Calu3 (cell line): ENCODE results near the gene CLDN6. TPM values are rescaled to one million over a fixed set of nuclear protein-coding genes. Genes with fewer than 3 reads are reported as not detected.

ENCODE experiments used
- BruUV-seq: library from RNA; stranded (reverse); fragments of 400-500 nt; replicated peaks from 2 replicates; lab custom pipeline; 2021; lab: Mats Ljungman, UMichigan
- CTCF ChIA-PET: fragments of 300-600 bp; sonication (Branson Sonifier 250); formaldehyde crosslinking; loops from one replicate; lab custom pipeline; 2022; ENCODE audit warnings: antibody characterized with exemption; lab: Charles Lee
- DNase-seq: peaks from one replicate; pipeline ENCODE4 v3.0.0; 2022
- H3K27ac Mint-ChIP-seq: one replicate; pipeline ENCODE4 v1.8.0; 2022; ENCODE audit warnings: mixed read lengths; ENCODE audit not compliant: unreplicated experiment
- H3K27me3 Mint-ChIP-seq: one replicate; pipeline ENCODE4 v1.8.0; 2022; ENCODE audit warnings: mixed read lengths; ENCODE audit not compliant: unreplicated experiment
- H3K36me3 Mint-ChIP-seq: one replicate; pipeline ENCODE4 v1.8.0; 2022; ENCODE audit warnings: mild to moderate bottlenecking, moderate library complexity, mixed read lengths; ENCODE audit not compliant: insufficient read depth, unreplicated experiment
- H3K4me1 Mint-ChIP-seq: one replicate; pipeline ENCODE4 v1.8.0; 2022; ENCODE audit warnings: mild to moderate bottlenecking, low read depth, mixed read lengths; ENCODE audit not compliant: unreplicated experiment
- H3K4me3 Mint-ChIP-seq: one replicate; pipeline ENCODE4 v1.8.0; 2022; ENCODE audit warnings: mild to moderate bottlenecking, low read depth, moderate library complexity, mixed read lengths; ENCODE audit not compliant: unreplicated experiment
- H3K9me3 Mint-ChIP-seq: one replicate; pipeline ENCODE4 v1.8.0; 2022; ENCODE audit warnings: low read depth, mixed read lengths; ENCODE audit not compliant: unreplicated experiment
- intact Hi-C: fragments of 100-400 bp; cut with micrococcal nuclease; formaldehyde crosslinking; loops from one replicate; pipeline ENCODE4 v1.10.0; 2022; ENCODE audit not compliant: unreplicated experiment
- total RNA-seq: library from RNA; stranded (reverse); gene quantifications from 2 replicates; pipeline ENCODE4 v1.2.3, GENCODE V29; 2022
- TF ChIP-seq, protein P1 (sequence below): fragments of 200-600 bp; IDR thresholded peaks from one replicate; pipeline ENCODE4 v1.8.0; 2022; ENCODE audit warnings: antibody characterized with exemption; ENCODE audit not compliant: unreplicated experiment

The CLDN6 gene
- total RNA-seq, 1 experiment from 2014 or later = 2.1 TPM

DNA sequence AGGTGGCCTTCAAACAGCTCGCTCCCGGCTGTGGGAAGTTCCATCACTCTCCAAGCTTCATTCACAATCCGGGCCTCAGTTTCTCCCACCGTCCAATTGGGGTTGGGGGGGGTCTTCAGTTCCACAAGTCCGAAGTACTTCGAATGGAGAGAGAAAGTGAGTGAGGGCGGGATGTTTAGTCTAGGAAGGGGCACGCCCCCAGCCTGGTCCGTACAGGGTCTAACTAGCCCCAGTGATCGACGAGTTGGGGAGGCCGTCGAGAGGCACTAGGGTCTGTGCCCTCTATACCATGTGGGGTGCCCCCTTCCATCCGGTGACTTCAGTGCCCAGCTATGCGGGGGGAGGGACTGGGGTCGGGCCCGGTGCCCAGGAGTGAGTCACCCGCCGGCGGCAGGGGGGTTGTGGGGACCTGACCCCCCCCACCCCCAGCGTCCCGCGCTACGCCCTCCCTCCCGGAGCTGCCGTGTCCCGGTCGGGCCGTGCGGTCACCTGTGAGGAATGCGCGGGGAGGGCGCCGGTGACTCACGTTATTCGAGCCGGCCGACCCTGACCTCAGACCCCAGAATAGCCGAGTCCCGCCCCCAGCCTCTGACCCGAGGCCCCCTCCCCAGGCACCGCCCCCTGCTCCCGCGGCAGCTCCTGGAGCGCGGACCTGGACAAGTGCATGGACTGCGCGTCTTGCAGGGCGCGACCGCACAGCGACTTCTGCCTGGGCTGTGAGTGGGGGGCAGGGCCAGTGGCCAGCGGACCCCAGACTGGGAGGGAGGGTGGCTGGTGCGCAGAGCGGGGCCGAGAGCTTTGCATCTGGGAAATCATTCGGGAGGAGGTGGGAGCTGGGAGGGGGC is 2.8 kb upstream of the CLDN6 start:
- DNase-seq = peak; percentile 98
- no peaks in the 10 kb centered on the region for H3K27me3 Mint-ChIP-seq
- H3K4me3 Mint-ChIP-seq = peak overlapping the region; percentile 80
- peak overlapping the region; percentile 89 for H3K27ac Mint-ChIP-seq
- BruUV-seq = no TSS peak
- H3K9me3 Mint-ChIP-seq = no peaks in the 10 kb centered on the region
- peaks cover 34% of the 10 kb centered on the region for H3K4me1 Mint-ChIP-seq
- peaks cover 73% of the 10 kb centered on the region for H3K36me3 Mint-ChIP-seq
- intact Hi-C loops = loop anchor here (1.0 kb wide), 1 partner anchor 14 kb away; no protein-coding TSS in a partner anchor
- CTCF ChIA-PET = interaction anchor here (0.6 to 7.8 kb wide), 9 partner anchors 7 to 73 kb away, joined by 3 to 126 read pairs (median 4); no protein-coding TSS in a partner anchor
- TF ChIP-seq, protein P1, sequence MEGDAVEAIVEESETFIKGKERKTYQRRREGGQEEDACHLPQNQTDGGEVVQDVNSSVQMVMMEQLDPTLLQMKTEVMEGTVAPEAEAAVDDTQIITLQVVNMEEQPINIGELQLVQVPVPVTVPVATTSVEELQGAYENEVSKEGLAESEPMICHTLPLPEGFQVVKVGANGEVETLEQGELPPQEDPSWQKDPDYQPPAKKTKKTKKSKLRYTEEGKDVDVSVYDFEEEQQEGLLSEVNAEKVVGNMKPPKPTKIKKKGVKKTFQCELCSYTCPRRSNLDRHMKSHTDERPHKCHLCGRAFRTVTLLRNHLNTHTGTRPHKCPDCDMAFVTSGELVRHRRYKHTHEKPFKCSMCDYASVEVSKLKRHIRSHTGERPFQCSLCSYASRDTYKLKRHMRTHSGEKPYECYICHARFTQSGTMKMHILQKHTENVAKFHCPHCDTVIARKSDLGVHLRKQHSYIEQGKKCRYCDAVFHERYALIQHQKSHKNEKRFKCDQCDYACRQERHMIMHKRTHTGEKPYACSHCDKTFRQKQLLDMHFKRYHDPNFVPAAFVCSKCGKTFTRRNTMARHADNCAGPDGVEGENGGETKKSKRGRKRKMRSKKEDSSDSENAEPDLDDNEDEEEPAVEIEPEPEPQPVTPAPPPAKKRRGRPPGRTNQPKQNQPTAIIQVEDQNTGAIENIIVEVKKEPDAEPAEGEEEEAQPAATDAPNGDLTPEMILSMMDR = no peak

DNA sequence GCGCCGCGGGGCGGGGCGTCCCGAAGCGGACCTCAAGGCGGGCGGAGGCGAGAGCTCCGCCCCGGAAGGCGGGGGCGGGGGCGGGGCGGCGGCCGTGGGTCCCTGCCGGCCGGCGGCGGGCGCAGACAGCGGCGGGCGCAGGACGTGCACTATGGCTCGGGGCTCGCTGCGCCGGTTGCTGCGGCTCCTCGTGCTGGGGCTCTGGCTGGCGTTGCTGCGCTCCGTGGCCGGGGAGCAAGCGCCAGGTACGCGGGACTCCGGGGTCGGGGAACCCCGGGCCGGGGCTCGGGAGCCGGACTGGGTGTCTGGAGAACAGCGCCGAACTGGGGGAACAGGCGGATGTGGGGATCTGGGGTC is 2.2 kb upstream of the CLDN6 start, which contains the start of gene TNFRSF12A:
Gene TNFRSF12A (plus strand): TSS at position 122 of the 357 bp plus-strand sequence. CDS start 30 bp downstream, at position 152.
- DNase-seq = peak; percentile 90
- peaks cover 35% of the 10 kb centered on the region for H3K4me1 Mint-ChIP-seq
- TF ChIP-seq, protein P1 = peak; percentile 26
- H3K36me3 Mint-ChIP-seq = peaks cover 67% of the 10 kb centered on the region
- peak within 1 kb of the TSS; percentile 89 for H3K27ac Mint-ChIP-seq
- H3K27me3 Mint-ChIP-seq = no peaks in the 10 kb centered on the region
- intact Hi-C loops = loop anchor here (1.0 kb wide), 1 partner anchor 13 kb away; no protein-coding TSS in a partner anchor
- H3K9me3 Mint-ChIP-seq = no peaks in the 10 kb centered on the region
- no TSS peak for BruUV-seq
- peak within 1 kb of the TSS; percentile 80 for H3K4me3 Mint-ChIP-seq
- CTCF ChIA-PET = interaction anchor here (0.7 to 7.8 kb wide), 6 partner anchors 8 to 50 kb away, joined by 3 to 126 read pairs (median 6); no protein-coding TSS in a partner anchor

DNA sequence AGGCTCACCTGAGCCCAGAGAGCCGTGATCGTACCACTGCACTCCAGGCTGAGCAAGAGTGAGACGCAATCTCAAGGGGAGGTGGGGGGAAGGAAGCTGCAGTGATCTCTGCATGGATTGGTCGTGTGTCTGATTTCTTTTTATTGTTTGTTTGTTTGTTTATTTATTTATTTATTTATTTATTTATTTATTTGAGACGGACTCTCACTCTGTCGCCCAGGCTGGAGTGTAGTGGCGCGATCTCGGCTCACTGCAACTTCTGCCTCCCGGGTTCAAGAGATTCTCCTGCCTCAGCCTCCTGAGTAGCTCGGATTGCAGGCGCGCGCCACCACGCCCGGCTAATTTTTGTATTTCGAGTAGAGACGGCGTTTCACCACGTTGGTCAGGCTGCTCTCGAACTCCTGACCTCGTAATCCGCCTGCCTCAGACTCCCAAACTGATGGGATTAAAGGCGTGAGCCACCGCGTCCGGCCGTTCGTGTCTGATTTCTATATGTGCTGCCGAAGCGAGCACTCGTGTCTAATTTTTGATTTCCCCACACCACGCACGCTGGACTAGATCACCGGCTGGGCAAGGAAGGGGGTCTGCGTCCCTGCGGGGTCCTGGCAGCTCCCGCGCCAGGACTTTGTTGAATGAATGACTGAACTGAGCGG is 1.7 kb upstream of the CLDN6 start:
- Mint-ChIP-seq H3K4me1 (peaks cover 39% of the 10 kb centered on the region), H3K36me3 (peaks cover 62% of the 10 kb centered on the region)
- intact Hi-C loops = loop anchor here (1.0 kb wide), 1 partner anchor 12 kb away; no protein-coding TSS in a partner anchor

DNA sequence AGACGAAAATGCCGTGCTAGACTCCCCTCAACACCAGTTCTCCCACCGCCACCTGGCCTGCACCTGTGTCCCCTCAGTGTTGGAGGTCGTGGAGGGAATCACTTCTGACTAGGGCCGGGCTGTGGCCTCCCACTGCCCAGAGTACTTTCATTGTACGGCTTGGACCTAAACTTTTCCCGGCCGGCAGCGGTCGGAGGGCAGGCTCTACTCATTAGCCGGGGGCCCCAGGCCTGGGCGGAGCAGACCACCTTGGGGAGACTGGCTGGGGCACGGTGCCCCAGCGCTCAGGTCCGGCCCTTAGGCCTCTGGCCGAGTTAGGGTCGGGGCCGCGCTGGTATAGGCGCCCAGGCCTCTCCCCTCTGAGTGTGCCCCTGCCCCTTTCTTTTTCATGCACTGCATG is 639 bp downstream of the CLDN6 start:
- no peak overlapping the region for H3K4me3 Mint-ChIP-seq
- H3K36me3 Mint-ChIP-seq = peaks cover 57% of the 10 kb centered on the region
- peaks cover 43% of the 10 kb centered on the region for H3K4me1 Mint-ChIP-seq
- BruUV-seq = no TSS peak
- H3K27me3 Mint-ChIP-seq = no peaks in the 10 kb centered on the region
- TF ChIP-seq, protein P1 = no peak
- CTCF ChIA-PET = interaction anchor here (0.7 kb wide), 1 partner anchor 33 kb away, joined by 6 read pairs; no protein-coding TSS in a partner anchor
- DNase-seq = no peak
- no peaks in the 10 kb centered on the region for H3K9me3 Mint-ChIP-seq
- intact Hi-C loops = no loop called here
- no peak overlapping the region for H3K27ac Mint-ChIP-seq

More for the DNA sequence above, 1.7 kb upstream of the CLDN6 start:
- TSS peak; percentile 47 for BruUV-seq
- CTCF ChIA-PET = interaction anchor here (0.7 to 7.8 kb wide), 5 partner anchors 8 to 50 kb away, joined by 3 to 126 read pairs (median 4); no protein-coding TSS in a partner anchor
- TF ChIP-seq, protein P1 = no peak
- no peaks in the 10 kb centered on the region for H3K27me3 Mint-ChIP-seq
- no peaks in the 10 kb centered on the region for H3K9me3 Mint-ChIP-seq
- DNase-seq = no peak
- H3K27ac Mint-ChIP-seq = peak overlapping the region; percentile 89
- H3K4me3 Mint-ChIP-seq = peak overlapping the region; percentile 80
